ENCODE measurements around the gene CHRNA4. TPM values are rescaled to one million over a fixed set of nuclear protein-coding genes. Genes with fewer than 3 reads are reported as not detected.

Gene CHRNA4
- polyA plus RNA-seq, 1 donor (not counting 4 experiments of a cell fraction or from before 2014, with no cell fraction given): not detected

DNA sequence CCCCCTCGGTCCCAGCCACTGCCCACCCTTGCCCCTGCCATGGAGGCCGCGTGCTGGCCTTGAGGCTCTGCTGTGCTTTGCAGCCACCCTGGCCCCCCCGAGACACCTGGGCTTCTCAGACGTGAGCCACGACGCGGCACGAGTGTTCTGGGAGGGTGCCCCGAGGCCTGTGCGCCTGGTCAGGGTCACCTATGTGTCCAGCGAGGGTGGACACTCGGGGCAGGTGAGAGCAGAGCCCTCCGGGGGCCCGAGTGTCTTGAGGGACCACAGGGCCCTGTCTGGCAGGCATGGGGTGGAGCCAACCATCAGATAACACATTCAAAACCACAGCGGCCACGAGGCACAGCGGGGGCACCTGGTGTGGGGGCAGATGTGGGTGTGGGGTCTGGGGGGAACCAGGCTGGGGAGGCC lies 49.3 kb downstream of the CHRNA4 start:
- Histone ChIP-seq H3K9me1 (ENCODE audit: control insufficient read depth, extremely low read depth, insufficient read depth, low read length) (no peaks in the 10 kb centered on the region), H3K4me1 (ENCODE audit: control insufficient read depth, extremely low read depth, insufficient read depth, low read length) (no peaks in the 10 kb centered on the region), H3K9me3 (ENCODE audit: control insufficient read depth, low read depth, low read length) (no peaks in the 10 kb centered on the region), H3K4me2 (ENCODE audit: control insufficient read depth, extremely low read depth, insufficient read depth, low read depth, low read length) (no peak overlapping the region), H3K27me3 (ENCODE audit: control insufficient read depth, extremely low read depth, insufficient read depth, low read length) (peaks cover 13% of the 10 kb centered on the region), H3K79me2 (ENCODE audit: control insufficient read depth, insufficient read depth, low read length) (no peaks in the 10 kb centered on the region), H3K4me3 (ENCODE audit: control insufficient read depth in 2 of 3, extremely low read depth in 1 of 3, insufficient read depth in 2 of 3, low read depth in 1 of 3, low read length in 3 of 3) (no peak overlapping the region), H3K36me3 (ENCODE audit: control insufficient read depth in 2 of 2, extremely low read depth in 1 of 2, insufficient read depth in 2 of 2, low read length in 2 of 2) (no peaks in the 10 kb centered on the region), H3K27ac (ENCODE audit: control insufficient read depth, insufficient read depth, low read length) (no peak overlapping the region), H2AFZ (ENCODE audit: control insufficient read depth, low read length) (no peak overlapping the region), H4K20me1 (ENCODE audit: control insufficient read depth, extremely low read depth, insufficient read depth, low read length) (no peaks in the 10 kb centered on the region), H3K9ac (ENCODE audit: control insufficient read depth, extremely low read depth, insufficient read depth, low read length) (no peak overlapping the region)
- DNase-seq (ENCODE audit: low read depth, low spot score): no peak
- dilution Hi-C loops (cut with MboI; ENCODE audit: extremely low pct_ligation_motif_present, low sequenced_read_pairs): no loop called here
- no peak for TF ChIP-seq EZH2 (IDR thresholded peaks at IDR 0.05; ENCODE audit: low read length)
- TF ChIP-seq, protein P1, sequence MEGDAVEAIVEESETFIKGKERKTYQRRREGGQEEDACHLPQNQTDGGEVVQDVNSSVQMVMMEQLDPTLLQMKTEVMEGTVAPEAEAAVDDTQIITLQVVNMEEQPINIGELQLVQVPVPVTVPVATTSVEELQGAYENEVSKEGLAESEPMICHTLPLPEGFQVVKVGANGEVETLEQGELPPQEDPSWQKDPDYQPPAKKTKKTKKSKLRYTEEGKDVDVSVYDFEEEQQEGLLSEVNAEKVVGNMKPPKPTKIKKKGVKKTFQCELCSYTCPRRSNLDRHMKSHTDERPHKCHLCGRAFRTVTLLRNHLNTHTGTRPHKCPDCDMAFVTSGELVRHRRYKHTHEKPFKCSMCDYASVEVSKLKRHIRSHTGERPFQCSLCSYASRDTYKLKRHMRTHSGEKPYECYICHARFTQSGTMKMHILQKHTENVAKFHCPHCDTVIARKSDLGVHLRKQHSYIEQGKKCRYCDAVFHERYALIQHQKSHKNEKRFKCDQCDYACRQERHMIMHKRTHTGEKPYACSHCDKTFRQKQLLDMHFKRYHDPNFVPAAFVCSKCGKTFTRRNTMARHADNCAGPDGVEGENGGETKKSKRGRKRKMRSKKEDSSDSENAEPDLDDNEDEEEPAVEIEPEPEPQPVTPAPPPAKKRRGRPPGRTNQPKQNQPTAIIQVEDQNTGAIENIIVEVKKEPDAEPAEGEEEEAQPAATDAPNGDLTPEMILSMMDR (optimal IDR thresholded peaks at IDR 0.05 in 1 of 3, IDR thresholded peaks at IDR 0.05 in 1 of 3, conservative IDR thresholded peaks at IDR 0.05 in 1 of 3; ENCODE audit: extremely low read depth in 1 of 3, insufficient read depth in 2 of 3, low read length in 3 of 3): no peak
- no peak for FAIRE-seq

DNA sequence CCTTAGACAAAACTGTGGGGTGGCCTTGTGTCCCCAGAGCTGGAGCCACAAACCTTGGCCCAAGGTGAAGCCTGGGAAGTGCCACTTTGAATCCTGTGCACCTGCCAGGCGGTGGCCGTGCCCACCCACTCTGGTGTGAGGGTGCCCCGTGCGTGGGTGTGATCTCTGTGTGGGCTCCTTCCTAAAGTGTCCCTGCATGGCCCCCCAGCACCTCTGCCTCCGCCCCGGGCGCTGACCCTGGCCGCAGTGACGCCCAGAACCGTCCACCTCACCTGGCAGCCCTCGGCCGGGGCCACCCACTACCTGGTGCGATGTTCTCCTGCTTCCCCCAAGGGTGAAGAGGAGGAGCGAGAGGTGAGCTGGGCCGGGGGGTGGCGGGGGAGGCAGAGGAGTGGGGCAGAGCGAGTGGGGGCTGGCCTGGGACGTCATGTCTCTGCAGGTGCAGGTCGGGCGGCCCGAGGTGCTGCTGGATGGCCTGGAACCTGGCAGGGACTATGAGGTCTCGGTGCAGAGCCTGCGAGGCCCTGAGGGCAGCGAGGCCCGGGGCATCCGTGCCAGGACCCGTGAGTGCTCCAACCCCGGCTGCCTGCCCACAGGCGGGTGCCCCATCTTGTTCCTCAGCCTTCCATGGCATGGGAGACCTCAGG lies 49.8 kb downstream of the CHRNA4 start:
- no peak for TF ChIP-seq EZH2 (IDR thresholded peaks at IDR 0.05; ENCODE audit: low read length)
- TF ChIP-seq, protein P1 (optimal IDR thresholded peaks at IDR 0.05 in 1 of 3, IDR thresholded peaks at IDR 0.05 in 1 of 3, conservative IDR thresholded peaks at IDR 0.05 in 1 of 3; ENCODE audit: extremely low read depth in 1 of 3, insufficient read depth in 2 of 3, low read length in 3 of 3): no peak
- DNase-seq (ENCODE audit: low read depth, low spot score): no peak
- no peaks in the 10 kb centered on the region for H3K79me2 ChIP-seq (ENCODE audit: control insufficient read depth, insufficient read depth, low read length)
- no peaks in the 10 kb centered on the region for H3K9me3 ChIP-seq (ENCODE audit: control insufficient read depth, low read depth, low read length)
- no peak overlapping the region for H3K27ac ChIP-seq (ENCODE audit: control insufficient read depth, insufficient read depth, low read length)
- FAIRE-seq: no peak
- no peaks in the 10 kb centered on the region for H3K9me1 ChIP-seq (ENCODE audit: control insufficient read depth, extremely low read depth, insufficient read depth, low read length)
- no peaks in the 10 kb centered on the region for H4K20me1 ChIP-seq (ENCODE audit: control insufficient read depth, extremely low read depth, insufficient read depth, low read length)
- no peaks in the 10 kb centered on the region for H3K4me1 ChIP-seq (ENCODE audit: control insufficient read depth, extremely low read depth, insufficient read depth, low read length)
- no peak overlapping the region for H3K4me2 ChIP-seq (ENCODE audit: control insufficient read depth, extremely low read depth, insufficient read depth, low read depth, low read length)
- no peak overlapping the region for H2AFZ ChIP-seq (ENCODE audit: control insufficient read depth, low read length)
- H3K27me3 ChIP-seq (ENCODE audit: control insufficient read depth, extremely low read depth, insufficient read depth, low read length): peaks cover 13% of the 10 kb centered on the region
- H3K4me3 ChIP-seq (ENCODE audit: control insufficient read depth in 2 of 3, extremely low read depth in 1 of 3, insufficient read depth in 2 of 3, low read depth in 1 of 3, low read length in 3 of 3): no peak overlapping the region
- no peaks in the 10 kb centered on the region for H3K36me3 ChIP-seq (ENCODE audit: control insufficient read depth in 2 of 2, extremely low read depth in 1 of 2, insufficient read depth in 2 of 2, low read length in 2 of 2)
- H3K9ac ChIP-seq (ENCODE audit: control insufficient read depth, extremely low read depth, insufficient read depth, low read length): no peak overlapping the region
- dilution Hi-C loops (cut with MboI; ENCODE audit: extremely low pct_ligation_motif_present, low sequenced_read_pairs): no loop called here
